Peyer's patch (tissue), 4 donors: ENCODE results near the gene LMTK3.

Experiments used
- POLR2A ChIP-seq, 2 donors: fragments of 450-650 bp; IDR thresholded peaks; one replicate each; pipeline ENCODE4 v1.5.1; 2017; ENCODE audit warnings: antibody characterized with exemption in 2 of 2, mild to moderate bottlenecking in 2 of 2, moderate library complexity in 2 of 2
- TF ChIP-seq, protein P1 (sequence below), 6 experiments: fragments of 450-650 bp in 4 of 6; fragments of 200-600 bp in 2 of 6; sonication (generic) in 1 of 6; IDR thresholded peaks; one replicate each; pipeline ENCODE4 v1.5.1; 2017 to 2019; ENCODE audit warnings: antibody characterized with exemption in 6 of 6, mild to moderate bottlenecking in 3 of 6, moderate library complexity in 1 of 6

DNA sequence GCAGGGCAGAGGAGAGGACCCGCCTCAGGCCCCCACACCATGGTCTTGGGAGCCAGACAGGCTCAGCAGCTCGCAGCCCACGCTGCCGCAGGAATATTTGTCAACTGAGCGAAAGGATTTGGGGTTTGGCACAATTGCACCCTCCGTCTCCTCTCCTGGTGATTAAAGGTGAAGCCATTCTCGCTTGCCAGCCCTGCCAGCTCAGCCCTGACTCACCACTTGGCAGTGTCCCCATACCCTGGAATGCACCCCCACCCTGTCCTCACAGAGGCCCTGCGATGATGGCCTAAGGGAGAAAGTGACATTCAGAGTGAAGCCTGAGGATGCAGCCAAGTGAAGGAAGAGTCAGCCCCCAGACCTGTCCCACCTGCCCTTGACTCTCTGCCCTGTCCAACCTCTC, 23.7 kb downstream of the LMTK3 start:
- TF ChIP-seq POLR2A (IDR thresholded peaks at IDR 0.05): no peak
- TF ChIP-seq, protein P1, sequence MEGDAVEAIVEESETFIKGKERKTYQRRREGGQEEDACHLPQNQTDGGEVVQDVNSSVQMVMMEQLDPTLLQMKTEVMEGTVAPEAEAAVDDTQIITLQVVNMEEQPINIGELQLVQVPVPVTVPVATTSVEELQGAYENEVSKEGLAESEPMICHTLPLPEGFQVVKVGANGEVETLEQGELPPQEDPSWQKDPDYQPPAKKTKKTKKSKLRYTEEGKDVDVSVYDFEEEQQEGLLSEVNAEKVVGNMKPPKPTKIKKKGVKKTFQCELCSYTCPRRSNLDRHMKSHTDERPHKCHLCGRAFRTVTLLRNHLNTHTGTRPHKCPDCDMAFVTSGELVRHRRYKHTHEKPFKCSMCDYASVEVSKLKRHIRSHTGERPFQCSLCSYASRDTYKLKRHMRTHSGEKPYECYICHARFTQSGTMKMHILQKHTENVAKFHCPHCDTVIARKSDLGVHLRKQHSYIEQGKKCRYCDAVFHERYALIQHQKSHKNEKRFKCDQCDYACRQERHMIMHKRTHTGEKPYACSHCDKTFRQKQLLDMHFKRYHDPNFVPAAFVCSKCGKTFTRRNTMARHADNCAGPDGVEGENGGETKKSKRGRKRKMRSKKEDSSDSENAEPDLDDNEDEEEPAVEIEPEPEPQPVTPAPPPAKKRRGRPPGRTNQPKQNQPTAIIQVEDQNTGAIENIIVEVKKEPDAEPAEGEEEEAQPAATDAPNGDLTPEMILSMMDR (IDR thresholded peaks at IDR 0.05): no peak
